ENCODE data around the gene HOXB5. TPM values are rescaled to one million over a fixed set of nuclear protein-coding genes. Genes with fewer than 3 reads are reported as not detected.

HOXB5 gene
- total RNA-seq, 1 donor from 2014 or later: 3.9 TPM

- no peak for TF ChIP-seq CTCF (IDR thresholded peaks at IDR 0.05)
- H3K4me3 ChIP-seq: no peak overlapping the region
- H3K27me3 ChIP-seq (ENCODE audit: low read depth): peaks cover 96% of the 10 kb centered on the region
- H3K36me3 ChIP-seq: no peaks in the 10 kb centered on the region
- no peak for DNase-seq
- intact Hi-C loops (cut with DNase I): no loop called here
- ATAC-seq: no peak
- H3K27ac ChIP-seq: no peak overlapping the region
- peaks cover 14% of the 10 kb centered on the region for H3K4me1 ChIP-seq
- H3K9me3 ChIP-seq: no peaks in the 10 kb centered on the region
Measured at GRCh38 chr17:48617471-48618255, 24.1 kb upstream of the HOXB5 start.

DNA sequence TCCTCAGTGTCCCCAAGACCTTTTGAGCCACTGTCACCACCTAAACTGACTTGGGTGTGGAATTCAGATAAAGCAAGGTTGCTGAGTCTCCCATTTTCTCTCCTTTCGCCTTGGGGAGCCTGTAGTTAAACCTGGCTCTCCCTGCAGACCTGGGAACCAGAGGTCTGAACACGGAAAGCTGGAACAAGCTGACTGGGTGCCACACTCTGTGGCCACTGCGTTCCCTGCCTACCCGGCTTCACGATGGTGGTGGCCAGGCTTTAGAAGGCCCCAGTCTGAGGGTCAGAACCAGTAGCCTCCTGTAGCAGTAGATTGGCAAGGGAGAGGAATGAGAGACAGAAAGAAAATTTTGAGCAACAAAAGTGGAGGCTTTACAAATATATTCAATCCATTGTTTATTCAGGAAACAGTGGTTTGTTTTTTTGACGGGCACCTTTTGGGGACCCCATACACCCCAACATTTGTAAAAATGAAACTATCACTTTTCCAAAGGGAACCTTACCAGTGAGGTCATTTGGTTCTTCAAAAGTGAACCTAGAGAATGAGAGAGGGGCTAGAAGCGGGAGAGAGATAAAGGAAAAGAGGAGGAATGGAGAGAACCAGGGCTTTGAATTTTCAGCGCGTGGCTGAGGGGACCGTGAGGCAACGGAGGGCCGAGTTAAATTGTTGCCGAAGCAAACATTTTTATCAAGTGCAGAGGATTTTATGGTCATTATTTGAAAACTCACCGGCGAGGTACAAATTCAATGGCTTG, 23.3 kb upstream of the HOXB5 start:
- Histone ChIP-seq H3K27me3 (ENCODE audit: low read depth) (peaks cover 96% of the 10 kb centered on the region), H3K27ac (no peak overlapping the region), H3K4me1 (peaks cover 22% of the 10 kb centered on the region), H3K9me3 (no peaks in the 10 kb centered on the region), H3K4me3 (no peak overlapping the region), H3K36me3 (no peaks in the 10 kb centered on the region)
- ATAC-seq (no peak), DNase-seq (no peak)
- TF ChIP-seq CTCF (IDR thresholded peaks at IDR 0.05): no peak
- intact Hi-C loops (cut with DNase I): no loop called here

DNA sequence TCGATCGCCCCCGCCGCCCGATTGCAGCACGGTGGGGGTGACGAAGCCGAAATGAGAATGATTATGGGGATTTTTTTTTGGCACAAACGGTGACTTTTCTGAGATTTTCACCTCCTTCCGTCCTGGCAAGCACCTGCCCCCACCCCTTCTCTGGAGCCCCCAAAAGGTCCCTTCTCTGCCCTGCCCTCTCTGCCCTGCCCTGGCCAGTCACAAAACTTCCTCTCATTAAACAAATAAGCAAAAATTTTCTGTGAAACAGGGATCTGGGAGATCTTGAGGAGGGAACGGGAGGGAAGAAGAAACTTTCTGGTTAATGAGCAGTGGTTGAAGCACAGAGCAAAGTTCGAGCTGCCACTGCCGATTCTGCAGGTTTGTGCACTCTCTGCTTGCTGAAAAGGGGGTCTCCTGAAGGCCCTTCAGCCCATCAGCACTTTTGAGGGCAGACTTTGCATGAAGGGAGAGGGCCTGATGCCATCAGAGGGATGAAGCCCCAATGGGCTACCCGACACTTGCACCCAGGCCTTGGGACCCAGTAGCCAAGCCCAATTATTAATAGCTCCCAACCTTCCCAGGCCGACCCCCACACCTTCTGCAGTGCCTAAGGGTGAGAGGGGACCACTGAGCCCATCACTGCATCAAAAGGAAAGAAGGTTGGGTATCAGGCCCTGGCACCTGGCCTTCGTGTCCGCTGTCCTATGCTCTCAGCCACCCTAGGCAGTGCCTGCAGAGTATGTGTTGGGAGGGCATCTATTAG, 22.6 kb upstream of the HOXB5 start:
- Histone ChIP-seq H3K27ac (no peak overlapping the region), H3K9me3 (no peaks in the 10 kb centered on the region), H3K27me3 (ENCODE audit: low read depth) (peaks cover 96% of the 10 kb centered on the region), H3K4me1 (peaks cover 29% of the 10 kb centered on the region), H3K4me3 (no peak overlapping the region), H3K36me3 (no peaks in the 10 kb centered on the region)
- TF ChIP-seq CTCF (IDR thresholded peaks at IDR 0.05): no peak
- no peak for DNase-seq
- intact Hi-C loops (cut with DNase I): no loop called here
- ATAC-seq: no peak

GRCh38 chr17:48615047-48615962, 21.7 kb upstream of the HOXB5 start, which contains the start of gene HOXB8:
Gene HOXB8, minus strand, starts transcription at chr17:48615292. Its CDS starts 588 bp downstream, at chr17:48614704.
- intact Hi-C loops (cut with DNase I): no loop called here
- Histone ChIP-seq H3K27ac (no peak within 1 kb of the TSS), H3K36me3 (no peaks in the 10 kb centered on the region), H3K4me3 (peak within 1 kb of the TSS; percentile 28), H3K9me3 (no peaks in the 10 kb centered on the region), H3K27me3 (ENCODE audit: low read depth) (peaks cover 96% of the 10 kb centered on the region), H3K4me1 (peaks cover 37% of the 10 kb centered on the region)
- no peak for DNase-seq
- no peak for ATAC-seq
- no peak for TF ChIP-seq CTCF (IDR thresholded peaks at IDR 0.05)
